Astrocyte (in vitro differentiated cells and primary cell): ENCODE results near the gene TRAPPC2B. TPM values are rescaled to one million over a fixed set of nuclear protein-coding genes. Genes with fewer than 3 reads are reported as not detected.

ENCODE experiments used
- DNase-seq: peaks from one replicate; pipeline ENCODE4 v3.0.0-alpha.2; 2010; ENCODE audit warnings: low read depth
- FAIRE-seq: peaks from 2 replicates; lab custom pipeline; 2011; peaks lifted over from hg19 to GRCh38; lab: Jason Lieb, UNC
- H2AFZ ChIP-seq: 2 replicates; pipeline ENCODE4 v1.6.0; 2012; ENCODE audit warnings: low read depth, low read length, inconsistent platforms
- H3K27ac ChIP-seq: 2 replicates; pipeline ENCODE4 v1.5.1; 2011; ENCODE audit warnings: low read depth, low read length, inconsistent platforms
- H3K27me3 ChIP-seq: 2 replicates; pipeline ENCODE4 v1.6.0; 2011; ENCODE audit warnings: low read length, inconsistent platforms; ENCODE audit not compliant: insufficient read depth
- H3K36me3 ChIP-seq: 2 replicates; pipeline ENCODE4 v1.5.1; 2011; ENCODE audit warnings: low read length, inconsistent platforms; ENCODE audit not compliant: insufficient read depth
- H3K4me1 ChIP-seq: 2 replicates; pipeline ENCODE4 v1.5.1; 2011; ENCODE audit warnings: low read length, inconsistent platforms; ENCODE audit not compliant: insufficient read depth
- H3K4me2 ChIP-seq: 2 replicates; pipeline ENCODE4 v1.6.0; 2012; ENCODE audit warnings: low read length, inconsistent platforms
- H3K4me3 ChIP-seq: 2 replicates; pipeline ENCODE4 v1.5.1; 2011; ENCODE audit warnings: low read depth, mild to moderate bottlenecking, low read length, inconsistent platforms; ENCODE audit not compliant: insufficient read depth
- H3K79me2 ChIP-seq: 2 replicates; pipeline ENCODE4 v1.6.0; 2012; ENCODE audit warnings: mild to moderate bottlenecking, low read length, inconsistent platforms; ENCODE audit not compliant: insufficient read depth
- H3K9ac ChIP-seq: 2 replicates; pipeline ENCODE4 v1.6.0; 2012; ENCODE audit warnings: mild to moderate bottlenecking, low read length, inconsistent platforms
- H3K9me3 ChIP-seq: 2 replicates; pipeline ENCODE4 v1.5.1; 2012; ENCODE audit warnings: low read depth, mild to moderate bottlenecking, low read length, inconsistent platforms; ENCODE audit not compliant: insufficient read depth
- H4K20me1 ChIP-seq: 2 replicates; pipeline ENCODE4 v1.6.0; 2012; ENCODE audit warnings: low read length, inconsistent platforms; ENCODE audit not compliant: insufficient read depth
- H3K27ac Mint-ChIP-seq: one replicate; pipeline ENCODE4 v1.8.0; 2021; ENCODE audit warnings: mild to moderate bottlenecking, mixed read lengths; ENCODE audit not compliant: unreplicated experiment
- H3K27me3 Mint-ChIP-seq: one replicate; pipeline ENCODE4 v1.8.0; 2021; ENCODE audit warnings: low read depth, mixed read lengths; ENCODE audit not compliant: unreplicated experiment
- H3K36me3 Mint-ChIP-seq: one replicate; pipeline ENCODE4 v1.8.0; 2021; ENCODE audit warnings: low read depth, mixed read lengths; ENCODE audit not compliant: unreplicated experiment
- H3K4me1 Mint-ChIP-seq: one replicate; pipeline ENCODE4 v1.8.0; 2021; ENCODE audit warnings: low read depth, mixed read lengths; ENCODE audit not compliant: unreplicated experiment
- H3K4me3 Mint-ChIP-seq: one replicate; pipeline ENCODE4 v1.8.0; 2021; ENCODE audit warnings: mild to moderate bottlenecking, moderate library complexity, mixed read lengths; ENCODE audit not compliant: unreplicated experiment
- H3K9me3 Mint-ChIP-seq: one replicate; pipeline ENCODE4 v1.8.0; 2021; ENCODE audit warnings: mild to moderate bottlenecking, mixed read lengths; ENCODE audit not compliant: unreplicated experiment
- EZH2 ChIP-seq: IDR thresholded peaks from 2 replicates; pipeline ENCODE4 v1.6.1; 2012; ENCODE audit warnings: mild to moderate bottlenecking, low read length, inconsistent platforms; ENCODE audit not compliant: insufficient read depth
- total RNA-seq: library from RNA; stranded (reverse); gene quantifications from 2 replicates; pipeline ENCODE4 v1.2.1, GENCODE V29; 2021
- TF ChIP-seq, protein P1 (sequence below): IDR thresholded peaks from 2 replicates; pipeline ENCODE4 v1.5.1; 2011; ENCODE audit warnings: low read depth, mild to moderate bottlenecking, inconsistent platforms, low read length, moderate library complexity; ENCODE audit not compliant: insufficient read depth

TRAPPC2B gene
- total RNA-seq, 1 donor from 2014 or later: 9.2 TPM

DNA sequence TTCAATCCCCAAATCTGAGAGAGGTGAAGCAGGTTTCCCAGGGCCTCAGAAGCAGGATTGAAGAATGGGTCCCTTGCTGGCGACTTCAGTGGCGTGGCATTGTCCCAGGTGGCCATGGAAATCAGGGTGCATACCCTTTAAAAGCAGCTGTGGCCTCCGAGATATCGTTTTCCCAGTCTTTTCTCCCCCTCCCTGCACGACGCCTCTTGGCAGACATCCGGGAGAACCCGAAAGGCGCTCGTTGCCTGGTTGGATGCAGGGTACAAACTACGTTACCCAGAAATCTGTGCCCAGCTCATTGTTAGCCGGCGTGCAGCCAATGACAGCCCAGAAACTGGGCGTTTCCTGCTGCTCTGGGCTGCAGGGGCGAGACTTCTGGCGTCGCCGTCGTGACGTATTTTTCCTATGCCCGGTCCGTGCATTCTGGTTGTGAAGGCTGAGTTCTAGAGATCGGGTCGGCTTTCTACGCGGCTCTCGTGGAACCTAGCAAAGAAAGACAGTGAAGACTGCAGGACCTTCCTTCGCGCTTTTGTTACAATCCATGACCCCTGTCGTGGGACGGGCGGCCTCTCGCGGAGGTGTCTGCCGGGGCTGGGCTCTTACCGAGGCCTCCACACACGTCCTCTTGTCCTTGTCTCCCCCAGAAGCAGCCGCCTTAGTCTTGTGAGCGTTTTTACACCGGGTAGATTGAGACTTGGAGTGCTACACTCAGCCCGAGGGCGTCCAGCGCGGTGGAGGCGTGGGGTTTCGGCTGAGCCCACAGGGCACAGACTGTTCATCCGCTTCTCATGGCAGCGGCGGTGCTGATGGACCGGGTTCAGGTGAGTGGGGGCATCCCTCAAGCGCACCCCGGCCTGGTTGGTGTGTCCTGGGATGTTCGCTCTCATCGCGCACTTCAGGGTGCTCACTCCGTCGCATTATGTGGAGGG lies 12.2 kb upstream of the TRAPPC2B start, which contains the start of gene ZNF304:
ZNF304 (plus strand) TSS at position 395 of the 929 bp plus-strand sequence; CDS start at position 789, 394 bp downstream.
- Mint-ChIP-seq H3K4me3 (peak within 1 kb of the TSS; percentile 99), H3K36me3 (peaks cover 12% of the 10 kb centered on the region), H3K27me3 (no peaks in the 10 kb centered on the region), H3K4me1 (peaks cover 22% of the 10 kb centered on the region), H3K9me3 (no peaks in the 10 kb centered on the region), H3K27ac (peak within 1 kb of the TSS; percentile 90)
- peak within 1 kb of the TSS; percentile 91 for H3K9ac ChIP-seq
- peak; percentile 93 for DNase-seq
- peaks cover 7% of the 10 kb centered on the region for H3K36me3 ChIP-seq
- peaks cover 40% of the 10 kb centered on the region for H3K79me2 ChIP-seq
- H4K20me1 ChIP-seq: peaks cover 7% of the 10 kb centered on the region
- H3K27ac ChIP-seq: peak within 1 kb of the TSS; percentile 65
- H3K9me3 ChIP-seq: peaks cover 13% of the 10 kb centered on the region
- peak within 1 kb of the TSS; percentile 95 for H2AFZ ChIP-seq
- H3K4me3 ChIP-seq: peak within 1 kb of the TSS; percentile 96
- H3K27me3 ChIP-seq: no peaks in the 10 kb centered on the region
- peak within 1 kb of the TSS; percentile 99 for H3K4me2 ChIP-seq
- H3K4me1 ChIP-seq: peaks cover 7% of the 10 kb centered on the region
- peak; percentile 88 for FAIRE-seq
- TF ChIP-seq EZH2: no peak
- TF ChIP-seq, protein P1, sequence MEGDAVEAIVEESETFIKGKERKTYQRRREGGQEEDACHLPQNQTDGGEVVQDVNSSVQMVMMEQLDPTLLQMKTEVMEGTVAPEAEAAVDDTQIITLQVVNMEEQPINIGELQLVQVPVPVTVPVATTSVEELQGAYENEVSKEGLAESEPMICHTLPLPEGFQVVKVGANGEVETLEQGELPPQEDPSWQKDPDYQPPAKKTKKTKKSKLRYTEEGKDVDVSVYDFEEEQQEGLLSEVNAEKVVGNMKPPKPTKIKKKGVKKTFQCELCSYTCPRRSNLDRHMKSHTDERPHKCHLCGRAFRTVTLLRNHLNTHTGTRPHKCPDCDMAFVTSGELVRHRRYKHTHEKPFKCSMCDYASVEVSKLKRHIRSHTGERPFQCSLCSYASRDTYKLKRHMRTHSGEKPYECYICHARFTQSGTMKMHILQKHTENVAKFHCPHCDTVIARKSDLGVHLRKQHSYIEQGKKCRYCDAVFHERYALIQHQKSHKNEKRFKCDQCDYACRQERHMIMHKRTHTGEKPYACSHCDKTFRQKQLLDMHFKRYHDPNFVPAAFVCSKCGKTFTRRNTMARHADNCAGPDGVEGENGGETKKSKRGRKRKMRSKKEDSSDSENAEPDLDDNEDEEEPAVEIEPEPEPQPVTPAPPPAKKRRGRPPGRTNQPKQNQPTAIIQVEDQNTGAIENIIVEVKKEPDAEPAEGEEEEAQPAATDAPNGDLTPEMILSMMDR: no peak

DNA sequence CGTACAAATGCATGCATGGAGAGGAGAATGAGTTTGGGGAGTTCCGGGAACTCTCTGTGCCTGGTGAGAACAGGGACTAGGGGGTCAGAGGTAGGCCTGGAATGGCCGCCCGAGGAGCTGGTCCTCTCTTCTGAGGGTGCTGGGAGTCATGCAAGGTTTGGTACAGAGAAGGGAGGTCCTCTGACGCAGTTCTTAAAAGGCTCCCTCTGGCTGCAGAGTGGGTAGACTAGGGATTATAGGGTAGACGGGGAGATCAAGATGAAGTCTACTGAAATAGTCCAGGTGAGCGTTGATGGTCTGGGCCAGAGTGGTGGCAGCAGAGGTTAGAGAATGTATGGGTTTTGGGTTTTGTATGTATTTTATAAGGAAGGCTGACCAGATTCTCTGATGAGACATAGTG lies 11.5 kb upstream of the TRAPPC2B start:
- Mint-ChIP-seq H3K9me3 (no peaks in the 10 kb centered on the region), H3K4me1 (peaks cover 22% of the 10 kb centered on the region), H3K27me3 (no peaks in the 10 kb centered on the region), H3K36me3 (peaks cover 19% of the 10 kb centered on the region), H3K4me3 (peak overlapping the region; percentile 99), H3K27ac (peak overlapping the region; percentile 22)
- peak overlapping the region; percentile 65 for H3K27ac ChIP-seq
- FAIRE-seq: no peak
- peaks cover 7% of the 10 kb centered on the region for H4K20me1 ChIP-seq
- peak overlapping the region; percentile 99 for H3K4me2 ChIP-seq
- peaks cover 40% of the 10 kb centered on the region for H3K79me2 ChIP-seq
- H3K4me1 ChIP-seq: peaks cover 7% of the 10 kb centered on the region
- peak overlapping the region; percentile 91 for H3K9ac ChIP-seq
- H3K27me3 ChIP-seq: no peaks in the 10 kb centered on the region
- no peak for TF ChIP-seq EZH2
- TF ChIP-seq, protein P1: no peak
- H3K4me3 ChIP-seq: peak overlapping the region; percentile 96
- H3K36me3 ChIP-seq: peaks cover 14% of the 10 kb centered on the region
- peak overlapping the region; percentile 95 for H2AFZ ChIP-seq
- peaks cover 21% of the 10 kb centered on the region for H3K9me3 ChIP-seq
- no peak for DNase-seq

DNA sequence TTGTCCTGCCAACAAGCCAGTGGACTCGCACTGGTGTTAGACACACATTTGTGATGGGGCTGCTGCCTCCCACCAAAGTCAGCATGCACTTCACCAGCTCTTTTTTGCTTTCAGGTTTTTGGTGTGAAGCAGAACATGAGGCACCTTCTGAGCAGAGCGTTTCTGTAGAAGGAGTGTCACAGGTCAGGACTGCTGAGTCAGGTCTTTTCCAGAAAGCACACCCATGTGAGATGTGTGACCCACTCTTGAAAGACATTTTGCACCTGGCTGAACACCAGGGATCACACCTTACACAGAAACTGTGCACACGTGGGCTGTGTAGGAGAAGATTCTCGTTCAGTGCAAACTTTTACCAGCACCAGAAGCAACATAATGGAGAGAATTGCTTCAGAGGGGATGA lies 7.4 kb upstream of the TRAPPC2B start:
- H3K4me1 Mint-ChIP-seq: peaks cover 21% of the 10 kb centered on the region
- H2AFZ ChIP-seq: no peak overlapping the region
- no peak for DNase-seq
- no peak overlapping the region for H3K27ac ChIP-seq
- no peak overlapping the region for H3K27ac Mint-ChIP-seq
- peaks cover 30% of the 10 kb centered on the region for H3K36me3 ChIP-seq
- H3K9me3 Mint-ChIP-seq: no peaks in the 10 kb centered on the region
- FAIRE-seq: no peak
- peaks cover 43% of the 10 kb centered on the region for H3K9me3 ChIP-seq
- H3K4me2 ChIP-seq: no peak overlapping the region
- peaks cover 7% of the 10 kb centered on the region for H3K4me1 ChIP-seq
- H3K36me3 Mint-ChIP-seq: peaks cover 36% of the 10 kb centered on the region
- H3K9ac ChIP-seq: no peak overlapping the region
- no peaks in the 10 kb centered on the region for H3K27me3 Mint-ChIP-seq
- H3K4me3 ChIP-seq: no peak overlapping the region
- TF ChIP-seq EZH2: no peak
- TF ChIP-seq, protein P1: no peak
- H3K4me3 Mint-ChIP-seq: no peak overlapping the region
- H3K27me3 ChIP-seq: no peaks in the 10 kb centered on the region
- peaks cover 7% of the 10 kb centered on the region for H4K20me1 ChIP-seq
- peaks cover 44% of the 10 kb centered on the region for H3K79me2 ChIP-seq
